ENCODE results near the gene KRTDAP. TPM values are rescaled to one million over a fixed set of nuclear protein-coding genes. Genes with fewer than 3 reads are reported as not detected.

The KRTDAP gene
- total and polyA plus RNA-seq, 4 experiments from 2014 or later: not detected

- CTCF ChIA-PET (ENCODE audit: partially characterized antibody): interaction anchor here (1.1 to 1.8 kb wide), 9 partner anchors 8 to 68 kb away, joined by 3 to 10 read pairs (median 4); no protein-coding TSS in a partner anchor
- Mint-ChIP-seq H3K27ac (peak overlapping the region in 2 of 7 donors; percentile 61 to 70), H3K27me3 (peaks cover 16 to 19% of the 10 kb centered on the region in 2 donors), H3K4me3 (peak overlapping the region in 2 of 8 donors; percentile 34 to 51), H3K9me3 (no peaks in the 10 kb centered on the region), H3K4me1 (peaks cover 10 to 18% (median 13%) of the 10 kb centered on the region in 4 donors), H3K36me3 (no peaks in the 10 kb centered on the region)
- Histone ChIP-seq H3K4me3 (ENCODE audit: low read length in 2 of 2) (no peak overlapping the region), H3K9me3 (ENCODE audit: control insufficient read depth in 1 of 2, low read length in 2 of 2) (no peaks in the 10 kb centered on the region), H3K27ac (ENCODE audit: low read depth, low read length) (no peak overlapping the region), H3K36me3 (ENCODE audit: insufficient read depth, low read length) (no peaks in the 10 kb centered on the region), H3K27me3 (ENCODE audit: insufficient read depth, low read length) (no peaks in the 10 kb centered on the region), H3K4me1 (ENCODE audit: insufficient read depth, low read length) (peaks cover 19% of the 10 kb centered on the region)
- intact Hi-C loops (cut with micrococcal nuclease): no loop called here
- no peak for DNase-seq
- POLR2A ChIA-PET (ENCODE audit: partially characterized antibody): no interaction called here
Measured at GRCh38 chr19:35511337-35511736, 21.1 kb upstream of the KRTDAP start.

DNA sequence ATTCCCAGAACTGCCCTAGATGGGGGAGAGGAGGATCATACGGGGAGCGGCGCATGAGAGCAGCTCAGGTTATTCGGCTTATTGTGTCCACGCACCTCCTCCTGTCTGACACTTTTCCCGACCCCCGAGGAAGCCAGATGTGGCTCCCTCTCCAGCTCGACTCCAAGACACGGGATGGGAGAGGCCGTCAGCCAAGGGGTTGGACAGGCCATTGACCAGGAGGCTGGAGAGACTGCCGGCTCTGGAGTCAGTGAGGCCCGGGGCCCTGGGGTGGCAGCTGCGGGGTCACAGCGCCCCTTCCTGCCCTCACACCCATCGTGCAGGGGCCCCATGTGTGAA, 20.3 kb upstream of the KRTDAP start:
- Mint-ChIP-seq H3K36me3 (no peaks in the 10 kb centered on the region), H3K27me3 (peaks cover 20 to 21% of the 10 kb centered on the region in 2 donors), H3K4me1 (peaks cover 10 to 18% (median 13%) of the 10 kb centered on the region in 4 donors), H3K27ac (no peak overlapping the region), H3K9me3 (no peaks in the 10 kb centered on the region), H3K4me3 (peak overlapping the region in 3 of 8 donors; percentile 75 to 84 (median 80))
- Histone ChIP-seq H3K27ac (ENCODE audit: low read depth, low read length) (no peak overlapping the region), H3K36me3 (ENCODE audit: insufficient read depth, low read length) (no peaks in the 10 kb centered on the region), H3K9me3 (ENCODE audit: control insufficient read depth in 1 of 2, low read length in 2 of 2) (no peaks in the 10 kb centered on the region), H3K27me3 (ENCODE audit: insufficient read depth, low read length) (no peaks in the 10 kb centered on the region), H3K4me3 (ENCODE audit: low read length in 2 of 2) (peak overlapping the region in 1 of 2 donors; percentile 49), H3K4me1 (ENCODE audit: insufficient read depth, low read length) (peaks cover 19% of the 10 kb centered on the region)
- intact Hi-C loops (cut with micrococcal nuclease): loop anchor here (1.0 kb wide), 3 partner anchors 15 to 207 kb away; no protein-coding TSS in a partner anchor
- no peak for DNase-seq
- ChIA-PET CTCF (ENCODE audit: partially characterized antibody) (interaction anchor here (0.7 to 1.8 kb wide), 23 partner anchors 9 to 444 kb away, joined by 3 to 10 read pairs (median 3); partner anchors contain the start of genes GAPDHS and HSPB6), POLR2A (ENCODE audit: partially characterized antibody) (interaction anchor here (0.9 to 1.4 kb wide), 3 partner anchors 15 to 370 kb away, joined by 3 to 4 read pairs (median 3); no protein-coding TSS in a partner anchor)

GRCh38 chr19:35509861-35510625, 19.8 kb upstream of the KRTDAP start:
- no peaks in the 10 kb centered on the region for H3K36me3 Mint-ChIP-seq
- H3K27me3 ChIP-seq (ENCODE audit: insufficient read depth, low read length): no peaks in the 10 kb centered on the region
- DNase-seq: peak; percentile 50 to 66 (median 56)
- H3K27ac ChIP-seq (ENCODE audit: low read depth, low read length): no peak overlapping the region
- peaks cover 23 to 24% of the 10 kb centered on the region in 2 donors for H3K27me3 Mint-ChIP-seq
- intact Hi-C loops (cut with micrococcal nuclease): loop anchor here (1.0 kb wide), 3 partner anchors 15 to 207 kb away; no protein-coding TSS in a partner anchor
- H3K36me3 ChIP-seq (ENCODE audit: insufficient read depth, low read length): no peaks in the 10 kb centered on the region
- peaks cover 19% of the 10 kb centered on the region for H3K4me1 ChIP-seq (ENCODE audit: insufficient read depth, low read length)
- ChIA-PET POLR2A (ENCODE audit: partially characterized antibody) (interaction anchor here (0.9 to 1.4 kb wide), 4 partner anchors 15 to 369 kb away, joined by 3 to 4 read pairs (median 3); no protein-coding TSS in a partner anchor), CTCF (ENCODE audit: partially characterized antibody) (interaction anchor here (0.6 to 1.8 kb wide), 26 partner anchors 9 to 443 kb away, joined by 3 to 10 read pairs (median 3); partner anchors contain the start of genes GAPDHS and HSPB6)
- H3K4me3 ChIP-seq (ENCODE audit: low read length in 2 of 2): peak overlapping the region; percentile 22 to 49
- peak overlapping the region; percentile 57 to 84 (median 80) for H3K4me3 Mint-ChIP-seq
- no peaks in the 10 kb centered on the region for H3K9me3 Mint-ChIP-seq
- H3K4me1 Mint-ChIP-seq: peaks cover 10 to 18% (median 13%) of the 10 kb centered on the region in 4 donors
- H3K27ac Mint-ChIP-seq: peak overlapping the region in 4 of 7 donors; percentile 21 to 74 (median 57)
- no peaks in the 10 kb centered on the region for H3K9me3 ChIP-seq (ENCODE audit: control insufficient read depth in 1 of 2, low read length in 2 of 2)

DNA sequence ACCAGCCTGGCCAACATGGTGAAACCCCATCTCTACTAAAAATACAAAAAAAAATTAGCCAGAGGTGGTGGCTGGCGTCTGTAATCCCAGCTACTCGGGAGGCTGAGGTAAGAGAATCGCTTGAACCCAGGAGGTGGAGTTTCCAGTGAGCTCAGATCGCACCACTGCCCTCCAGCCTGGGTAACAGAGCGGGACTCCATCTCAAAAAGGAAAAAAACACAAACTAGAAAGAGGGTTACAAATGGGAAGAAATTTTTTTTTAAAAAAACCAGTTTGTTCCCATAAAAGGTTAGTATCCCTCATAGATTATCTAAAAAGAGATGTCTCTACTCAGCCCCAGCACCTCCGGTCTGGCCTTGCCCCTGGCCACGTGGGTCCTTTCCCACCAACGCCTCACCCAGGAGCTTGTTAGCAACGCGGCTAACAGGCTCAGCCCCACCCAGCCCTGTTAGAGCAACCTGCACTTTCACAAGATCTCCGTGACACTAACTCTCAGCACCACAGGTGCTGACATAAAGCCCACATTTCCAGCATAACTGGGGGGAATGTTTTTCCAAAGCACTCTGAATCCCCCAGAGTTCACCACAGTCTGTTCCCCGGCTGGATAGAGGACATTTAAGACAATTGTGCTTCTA, 18.9 kb upstream of the KRTDAP start:
- DNase-seq: peak; percentile 31 to 59 (median 39)
- Mint-ChIP-seq H3K27me3 (peaks cover 23 to 24% of the 10 kb centered on the region in 2 donors), H3K36me3 (no peaks in the 10 kb centered on the region), H3K9me3 (no peaks in the 10 kb centered on the region), H3K4me3 (peak overlapping the region in 7 of 8 donors; percentile 57 to 84 (median 79)), H3K27ac (peak overlapping the region in 6 of 7 donors; percentile 30 to 81 (median 61)), H3K4me1 (peaks cover 10 to 18% (median 13%) of the 10 kb centered on the region in 4 donors)
- ChIA-PET CTCF (ENCODE audit: partially characterized antibody) (interaction anchor here (1.2 to 3.7 kb wide), 6 partner anchors 14 to 206 kb away, joined by 3 to 17 read pairs (median 4); no protein-coding TSS in a partner anchor), POLR2A (ENCODE audit: partially characterized antibody) (interaction anchor here (0.7 to 1.4 kb wide), 4 partner anchors 10 to 368 kb away, joined by 3 to 4 read pairs (median 3); no protein-coding TSS in a partner anchor)
- no peaks in the 10 kb centered on the region for H3K27me3 ChIP-seq (ENCODE audit: insufficient read depth, low read length)
- no peak overlapping the region for H3K27ac ChIP-seq (ENCODE audit: low read depth, low read length)
- intact Hi-C loops (cut with micrococcal nuclease): no loop called here
- H3K4me1 ChIP-seq (ENCODE audit: insufficient read depth, low read length): peaks cover 19% of the 10 kb centered on the region
- H3K4me3 ChIP-seq (ENCODE audit: low read length in 2 of 2): peak overlapping the region in 1 of 2 donors; percentile 49
- no peaks in the 10 kb centered on the region for H3K36me3 ChIP-seq (ENCODE audit: insufficient read depth, low read length)
- no peaks in the 10 kb centered on the region for H3K9me3 ChIP-seq (ENCODE audit: control insufficient read depth in 1 of 2, low read length in 2 of 2)

DNA sequence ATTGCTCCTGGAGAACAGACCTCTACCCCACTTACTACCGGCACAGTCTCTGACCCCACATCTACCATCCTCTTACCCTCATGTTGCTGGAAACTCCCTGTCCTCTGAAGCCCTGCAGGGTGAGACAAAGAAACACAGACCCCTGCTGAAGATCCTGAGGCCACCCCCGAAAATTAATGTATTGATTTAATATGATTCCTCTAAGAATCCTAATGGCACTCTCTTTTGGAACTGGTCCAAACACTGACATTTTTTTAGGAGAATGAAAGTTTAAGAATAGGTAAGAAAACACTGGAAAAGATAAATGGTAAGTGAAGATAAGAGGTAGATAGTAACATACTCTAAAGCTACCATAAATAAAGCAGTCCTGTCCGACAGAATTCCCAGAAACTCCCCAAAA, 17.9 kb upstream of the KRTDAP start:
- Mint-ChIP-seq H3K4me1 (peaks cover 10 to 18% (median 13%) of the 10 kb centered on the region in 4 donors), H3K4me3 (peak overlapping the region in 1 of 8 donors; percentile 13), H3K27me3 (peaks cover 17 to 20% of the 10 kb centered on the region in 2 donors), H3K27ac (no peak overlapping the region), H3K36me3 (no peaks in the 10 kb centered on the region), H3K9me3 (no peaks in the 10 kb centered on the region)
- ChIA-PET POLR2A (ENCODE audit: partially characterized antibody) (no interaction called here), CTCF (ENCODE audit: partially characterized antibody) (interaction anchor here (1.2 to 3.7 kb wide), 3 partner anchors 13 to 136 kb away, joined by 3 to 17 read pairs (median 4); no protein-coding TSS in a partner anchor)
- no peak for DNase-seq
- Histone ChIP-seq H3K4me1 (ENCODE audit: insufficient read depth, low read length) (peaks cover 19% of the 10 kb centered on the region), H3K9me3 (ENCODE audit: control insufficient read depth in 1 of 2, low read length in 2 of 2) (no peaks in the 10 kb centered on the region), H3K27me3 (ENCODE audit: insufficient read depth, low read length) (no peaks in the 10 kb centered on the region), H3K27ac (ENCODE audit: low read depth, low read length) (no peak overlapping the region), H3K4me3 (ENCODE audit: low read length in 2 of 2) (no peak overlapping the region), H3K36me3 (ENCODE audit: insufficient read depth, low read length) (no peaks in the 10 kb centered on the region)
- intact Hi-C loops (cut with micrococcal nuclease): no loop called here

DNA sequence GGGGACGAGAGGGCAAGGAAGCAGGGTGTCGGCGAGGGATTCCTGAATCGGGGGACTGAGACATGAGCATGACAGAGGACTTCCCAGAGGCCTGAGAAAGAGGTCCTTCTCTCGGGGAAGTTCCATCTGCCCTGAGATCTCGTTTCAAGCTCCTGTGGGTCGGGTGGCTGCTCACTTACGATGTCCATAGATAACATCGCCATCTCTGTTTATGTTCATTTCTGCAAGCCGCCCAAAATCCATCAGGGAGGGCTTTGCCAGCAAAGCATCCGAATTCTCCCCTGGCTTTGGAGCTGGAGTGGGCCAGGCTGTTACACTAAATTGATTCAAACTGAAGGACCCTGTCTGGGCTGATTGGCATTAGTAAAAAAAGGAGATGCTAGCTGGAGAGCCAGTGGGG, 17.3 kb upstream of the KRTDAP start:
- no peaks in the 10 kb centered on the region for H3K36me3 ChIP-seq (ENCODE audit: insufficient read depth, low read length)
- Mint-ChIP-seq H3K9me3 (no peaks in the 10 kb centered on the region), H3K4me3 (no peak overlapping the region), H3K27me3 (peaks cover 12 to 22% of the 10 kb centered on the region in 2 donors), H3K4me1 (peaks cover 10 to 18% (median 13%) of the 10 kb centered on the region in 4 donors), H3K36me3 (no peaks in the 10 kb centered on the region), H3K27ac (peak overlapping the region in 1 of 7 donors; percentile 42)
- H3K27ac ChIP-seq (ENCODE audit: low read depth, low read length): no peak overlapping the region
- H3K4me3 ChIP-seq (ENCODE audit: low read length in 2 of 2): no peak overlapping the region
- intact Hi-C loops (cut with micrococcal nuclease): no loop called here
- H3K9me3 ChIP-seq (ENCODE audit: control insufficient read depth in 1 of 2, low read length in 2 of 2): no peaks in the 10 kb centered on the region
- peaks cover 19% of the 10 kb centered on the region for H3K4me1 ChIP-seq (ENCODE audit: insufficient read depth, low read length)
- CTCF ChIA-PET (ENCODE audit: partially characterized antibody): interaction anchor here (3.7 kb wide), 1 partner anchor 12 kb away, joined by 17 read pairs; no protein-coding TSS in a partner anchor
- no peaks in the 10 kb centered on the region for H3K27me3 ChIP-seq (ENCODE audit: insufficient read depth, low read length)
- POLR2A ChIA-PET (ENCODE audit: partially characterized antibody): no interaction called here
- DNase-seq: no peak

Measured in CD4-positive, alpha-beta memory T cell (primary cell).